ENCODE measurements around the gene IGSF22. TPM values are rescaled to one million over a fixed set of nuclear protein-coding genes. Genes with fewer than 3 reads are reported as not detected.

IGSF22 gene
- total and polyA plus RNA-seq, 2 of the 8 experiments (the other 6 are each of a cell fraction or from before 2014, with no cell fraction given) = 0.14 TPM; not detected in 1

GRCh38 chr11:18713646-18714442 is 12.1 kb downstream of the IGSF22 start (continued):
- TF ChIP-seq POLR2AphosphoS5 (IDR thresholded peaks at IDR 0.05; ENCODE audit: low read depth, low read length) = no peak
- no peak for TF ChIP-seq MAFK (IDR thresholded peaks at IDR 0.05; ENCODE audit: low read depth, low read length)
- no peak for TF ChIP-seq TAF7 (optimal IDR thresholded peaks at IDR 0.05; ENCODE audit: borderline replicate concordance, low read depth, low read length)
- no peak for TF ChIP-seq E2F6 (IDR thresholded peaks at IDR 0.05)
- TF ChIP-seq KDM4A (IDR thresholded peaks at IDR 0.05; ENCODE audit: low read depth, low read length, severe bottlenecking) = no peak
- TF ChIP-seq JUN (IDR thresholded peaks at IDR 0.05; ENCODE audit: low read depth, low read length) = no peak
